GM21390 (cell line): ENCODE results near the gene ATG3.
"Not testable (repeated sequence)": the region's sequence is repeated elsewhere in the genome, so short reads cannot be mapped to it uniquely, and the experiment has no call there.

Experiments
- ATAC-seq: cut with Tn5 transposase; IDR thresholded peaks from one replicate; pipeline ENCODE4 v1.9.1; 2021; ENCODE audit not compliant: unreplicated experiment

The ATG3 gene

DNA sequence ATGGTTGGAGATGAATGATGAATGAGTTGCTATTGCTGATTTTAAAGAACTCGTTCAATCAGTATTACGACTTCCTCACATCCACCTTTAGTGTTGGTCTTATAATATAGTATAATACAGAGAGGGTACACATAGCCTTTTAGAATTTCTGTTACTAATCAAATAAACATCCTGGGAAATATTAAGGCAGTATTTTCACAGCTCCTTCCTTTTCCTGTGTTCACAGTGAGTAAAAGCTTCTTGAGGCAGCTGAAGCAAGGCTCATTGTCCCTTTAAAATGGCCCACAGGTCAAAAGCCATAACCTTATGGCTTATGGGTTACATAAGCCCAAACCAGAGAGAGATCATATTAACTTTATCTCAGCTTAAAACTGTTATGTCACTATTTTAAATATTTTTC lies 61.1 kb downstream of the ATG3 start:
- ATAC-seq = no peak

DNA sequence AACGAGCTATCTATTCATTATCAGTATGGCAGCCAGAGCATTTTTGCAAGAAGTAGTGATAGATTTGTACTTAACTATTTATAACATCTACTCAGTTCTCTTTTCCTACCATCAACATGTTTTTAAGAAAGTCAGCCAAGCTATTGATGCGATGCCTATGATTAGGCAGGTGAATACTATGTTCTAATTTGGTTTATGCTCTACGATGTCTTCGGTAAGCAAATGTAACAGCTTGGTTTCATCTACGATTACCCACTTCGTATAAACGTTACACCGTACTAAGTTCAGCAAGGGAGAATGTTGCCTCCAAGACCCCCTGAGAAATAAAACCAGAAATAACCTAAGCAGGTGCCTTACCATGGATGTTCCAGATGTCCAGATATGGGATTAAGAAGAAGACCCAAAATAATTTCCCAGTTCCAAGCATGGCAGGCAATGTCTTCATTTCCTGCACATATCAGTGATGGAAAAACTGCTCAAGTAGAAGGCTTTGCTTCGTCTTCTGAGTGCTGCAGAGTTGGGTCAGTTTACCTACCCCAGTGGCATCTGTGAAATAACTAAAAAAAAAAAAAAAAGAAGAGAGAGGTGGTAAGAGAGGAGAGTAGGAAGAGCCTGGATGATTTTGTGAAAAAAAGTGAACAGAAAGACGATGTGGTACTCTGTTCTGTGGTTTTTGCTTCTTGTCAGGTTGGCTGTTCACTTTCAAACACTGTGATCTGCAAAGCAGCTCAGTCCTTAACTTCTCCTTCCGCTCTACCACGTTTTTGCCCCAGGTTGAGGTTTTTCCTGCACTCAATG lies 62.6 kb downstream of the ATG3 start, which contains the start of gene BTLA:
Gene BTLA, minus strand, starts transcription at position 559 of the 798 bp plus-strand sequence. Its CDS starts 114 bp downstream, at position 445.
- peak; percentile 63 for ATAC-seq

DNA sequence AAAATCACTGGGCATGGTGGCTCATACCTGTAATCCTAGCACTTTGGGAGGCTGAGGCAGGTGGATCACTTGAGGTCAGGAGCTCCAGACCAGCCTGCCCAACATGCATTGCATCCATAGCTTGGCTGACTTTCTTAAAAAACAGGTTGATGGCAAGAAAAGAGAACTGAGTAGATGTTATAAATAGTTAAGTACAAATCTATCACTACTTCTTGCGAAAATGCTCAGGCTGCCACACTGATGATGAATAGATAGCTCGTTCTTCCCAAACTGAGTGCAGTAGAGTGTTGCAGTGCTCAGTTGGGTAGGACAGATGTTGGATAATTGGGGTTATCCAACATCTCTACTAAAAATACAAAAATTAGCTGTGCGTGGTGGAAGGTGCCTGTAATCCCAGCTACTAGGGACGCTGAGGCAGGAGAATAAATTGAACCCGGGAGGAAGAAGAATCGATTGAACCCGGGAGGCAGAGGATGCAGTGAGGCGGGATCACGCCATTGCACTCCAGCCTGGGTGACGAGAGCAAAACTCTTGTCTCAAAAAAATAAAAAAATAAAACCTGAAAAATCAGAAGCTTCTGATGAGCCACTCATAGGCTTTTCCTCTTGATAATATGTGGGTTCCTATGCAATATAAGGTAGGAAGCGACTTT lies 63.7 kb downstream of the ATG3 start:
- ATAC-seq = no peak

DNA sequence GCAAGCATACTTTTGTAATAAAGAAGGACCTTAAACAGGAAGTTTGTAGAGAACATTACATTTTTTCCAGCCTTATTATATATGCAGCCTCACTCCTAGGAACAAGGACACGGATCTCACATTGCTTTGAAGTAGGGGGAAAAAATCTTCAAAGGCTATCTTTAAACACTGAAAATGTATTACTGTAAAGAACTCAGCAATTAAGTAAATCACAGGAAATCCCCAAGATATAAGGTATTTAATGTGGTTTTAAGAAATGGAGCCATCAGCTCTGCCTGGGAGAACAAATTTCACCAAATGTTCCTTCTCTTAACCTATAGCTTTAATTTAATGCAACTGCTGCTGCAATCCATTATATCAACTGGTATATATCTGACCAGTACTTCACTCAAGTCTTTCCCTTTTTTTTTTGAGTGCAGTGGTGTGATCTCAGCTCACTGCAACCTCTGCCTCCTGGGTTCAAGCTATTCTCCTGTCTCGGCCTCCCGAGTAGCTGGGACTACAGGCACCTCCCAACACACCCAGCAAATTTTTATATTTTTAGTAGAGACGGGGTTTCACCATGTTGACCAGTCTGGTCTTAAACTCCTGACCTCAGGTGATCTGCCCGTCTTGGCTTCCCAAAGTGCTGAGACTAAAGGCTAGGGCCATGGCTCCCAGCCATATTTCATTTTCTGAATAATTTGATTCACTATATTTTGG lies 65.2 kb downstream of the ATG3 start:
- ATAC-seq = no peak

DNA sequence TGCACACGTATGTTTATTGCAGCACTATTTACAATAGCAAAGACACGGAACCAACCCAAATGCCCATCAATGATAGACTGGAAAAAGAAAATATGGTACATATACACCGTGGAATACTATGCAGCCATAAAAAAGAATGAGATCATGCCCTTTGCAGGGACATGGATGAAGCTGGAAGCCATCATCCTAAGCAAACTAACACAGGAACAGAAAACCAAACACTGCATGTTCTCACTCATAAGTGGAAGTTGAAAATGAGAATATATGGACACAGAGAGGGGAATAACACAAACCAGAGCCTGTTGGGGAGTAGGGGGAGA lies 67.4 kb downstream of the ATG3 start:
- not testable (repeated sequence) for ATAC-seq

DNA sequence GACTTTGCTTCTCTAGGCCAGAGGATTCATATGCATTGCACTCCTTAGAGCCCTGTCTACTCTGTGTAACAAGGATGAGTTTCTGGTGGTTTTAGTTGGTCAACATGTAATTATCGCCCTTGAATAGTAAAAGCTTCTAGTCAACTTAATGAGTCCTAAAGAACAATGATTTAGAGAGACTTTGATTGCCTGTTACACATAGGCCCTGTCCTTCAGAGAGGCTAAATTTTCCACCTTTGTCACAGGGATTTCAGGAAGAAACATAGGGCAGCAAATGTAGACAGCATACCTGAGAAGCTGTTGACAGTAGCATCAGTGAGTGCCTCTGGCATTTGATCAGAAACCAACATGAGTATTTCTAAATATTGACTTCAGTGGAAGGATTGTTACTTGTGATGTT lies 69.6 kb downstream of the ATG3 start:
- ATAC-seq = no peak

DNA sequence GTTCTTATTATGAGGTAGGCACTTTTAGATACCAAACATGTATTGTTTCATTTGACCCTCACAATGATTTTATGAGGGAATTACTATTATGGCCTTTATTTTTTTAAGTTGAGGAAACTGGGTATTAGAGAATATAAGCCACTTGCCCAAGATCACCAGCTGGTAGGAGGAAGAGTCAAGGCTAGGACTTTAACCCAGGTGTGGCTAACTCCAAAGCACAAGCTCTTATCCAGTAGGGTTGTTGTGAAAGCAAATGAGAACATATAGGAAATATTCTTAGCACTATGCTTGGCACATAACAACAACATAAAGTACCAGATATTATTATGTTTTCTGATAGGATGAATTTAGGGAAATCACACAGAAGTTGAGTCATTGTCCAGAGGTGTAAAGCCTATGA lies 70.4 kb downstream of the ATG3 start:
- ATAC-seq = no peak

DNA sequence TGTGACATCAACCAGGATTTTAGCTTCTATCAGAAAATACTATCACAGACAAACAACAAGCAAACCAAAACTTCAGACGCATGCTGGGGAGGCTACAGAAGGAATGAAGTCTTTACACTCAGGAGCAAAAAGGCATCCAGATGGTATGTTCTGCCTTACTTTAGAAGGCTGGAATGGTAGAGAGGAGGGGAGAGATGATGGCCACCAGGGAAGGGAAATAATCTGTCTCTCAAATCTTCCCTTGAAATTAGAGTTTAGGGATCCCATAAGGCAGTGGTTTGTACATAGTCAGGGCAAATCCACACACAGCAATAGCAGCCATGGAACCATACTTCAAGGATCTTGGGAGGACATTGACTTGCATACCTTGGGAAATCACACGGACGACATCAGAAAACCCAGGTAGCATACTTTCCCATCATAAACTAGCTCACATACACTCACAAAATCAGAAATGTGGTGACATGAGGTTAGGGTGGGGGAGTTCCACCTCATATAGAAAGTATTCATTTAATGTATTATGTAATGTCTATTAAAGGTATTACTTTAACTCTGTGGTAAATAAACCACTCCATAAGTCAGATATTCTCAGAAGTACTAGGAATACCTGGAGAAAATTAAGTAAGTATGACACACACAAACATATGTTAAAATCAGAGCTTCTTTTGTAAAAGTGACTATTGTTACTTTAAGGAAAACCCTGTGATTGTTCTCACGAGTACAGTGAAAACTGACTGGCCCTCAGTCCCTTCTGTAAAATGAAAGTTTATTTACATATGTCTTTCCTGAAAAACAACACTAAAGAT lies 71.9 kb downstream of the ATG3 start:
- ATAC-seq = peak; percentile 53

DNA sequence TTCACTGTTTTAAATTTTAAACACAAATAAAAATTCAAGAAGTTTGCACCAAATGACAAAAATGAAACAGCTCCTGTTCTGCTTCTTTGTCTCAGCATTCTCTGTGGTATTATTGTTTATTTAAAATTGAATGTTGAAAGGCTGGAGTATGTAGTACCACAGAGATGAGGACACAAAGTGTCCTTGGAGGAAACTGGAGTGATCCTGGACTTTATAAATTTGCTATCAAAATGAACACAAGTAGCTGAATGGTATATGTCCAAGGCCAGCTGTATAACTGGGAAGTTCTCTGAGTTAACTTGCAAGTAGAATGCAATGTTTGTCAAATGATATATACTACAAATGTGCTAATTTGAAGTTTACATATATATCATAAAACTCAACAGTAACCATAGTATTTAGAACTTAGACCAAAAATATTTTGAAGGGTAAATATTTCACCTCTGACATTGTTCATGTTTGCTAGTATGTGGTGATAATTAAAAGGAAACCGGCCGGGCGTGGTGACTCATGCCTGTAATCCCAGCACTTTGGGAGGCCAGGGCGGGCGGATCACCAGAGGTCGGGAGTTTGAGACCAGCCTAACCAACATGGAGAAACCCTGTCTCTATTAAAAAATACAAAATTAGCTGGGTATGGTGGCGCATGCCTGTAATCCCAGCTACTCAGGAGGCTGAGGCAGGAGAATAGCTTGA lies 74.8 kb downstream of the ATG3 start:
- no peak for ATAC-seq

DNA sequence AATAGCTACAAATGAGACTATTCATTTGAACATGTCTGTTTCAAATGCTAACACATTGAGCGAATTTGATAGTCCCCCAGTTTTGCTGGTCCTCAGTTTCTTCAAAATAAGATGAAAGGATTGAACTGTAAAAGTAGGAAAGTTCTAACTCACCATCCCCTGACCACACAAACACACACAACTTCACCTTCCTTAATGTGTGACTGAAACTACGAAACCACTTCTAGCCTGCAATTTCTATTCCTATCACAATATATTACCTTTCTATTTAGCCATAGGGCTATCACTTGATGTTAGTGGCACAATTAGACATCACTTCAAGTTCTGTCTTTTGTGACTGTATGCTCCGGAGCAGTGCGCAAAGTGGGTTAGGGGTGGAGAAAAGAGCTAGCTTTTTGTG lies 77.4 kb downstream of the ATG3 start:
- no peak for ATAC-seq

DNA sequence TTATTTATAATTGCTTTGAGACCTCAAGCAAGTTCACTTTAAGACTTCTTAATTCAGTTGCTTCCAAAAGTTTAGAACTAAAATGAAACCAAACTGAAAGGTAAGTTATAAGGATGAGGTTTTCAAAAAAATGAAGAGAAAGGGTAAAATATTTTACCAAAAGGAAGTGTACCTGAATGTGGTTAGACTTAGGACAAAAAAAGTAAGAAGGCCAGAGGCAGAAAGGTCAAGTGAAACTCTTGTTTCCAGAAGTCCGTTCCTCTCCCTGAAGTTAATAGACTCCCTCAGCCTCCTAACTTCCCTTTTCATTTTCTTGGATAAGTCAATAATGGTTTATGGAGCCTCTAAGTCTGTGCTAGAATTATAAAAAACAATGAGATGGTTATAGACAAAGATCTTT lies 79.1 kb downstream of the ATG3 start:
- peak; percentile 60 for ATAC-seq
